Measurements from ENCODE around the gene MYOZ3.

MYOZ3 gene, protein sequence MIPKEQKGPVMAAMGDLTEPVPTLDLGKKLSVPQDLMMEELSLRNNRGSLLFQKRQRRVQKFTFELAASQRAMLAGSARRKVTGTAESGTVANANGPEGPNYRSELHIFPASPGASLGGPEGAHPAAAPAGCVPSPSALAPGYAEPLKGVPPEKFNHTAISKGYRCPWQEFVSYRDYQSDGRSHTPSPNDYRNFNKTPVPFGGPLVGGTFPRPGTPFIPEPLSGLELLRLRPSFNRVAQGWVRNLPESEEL

DNA sequence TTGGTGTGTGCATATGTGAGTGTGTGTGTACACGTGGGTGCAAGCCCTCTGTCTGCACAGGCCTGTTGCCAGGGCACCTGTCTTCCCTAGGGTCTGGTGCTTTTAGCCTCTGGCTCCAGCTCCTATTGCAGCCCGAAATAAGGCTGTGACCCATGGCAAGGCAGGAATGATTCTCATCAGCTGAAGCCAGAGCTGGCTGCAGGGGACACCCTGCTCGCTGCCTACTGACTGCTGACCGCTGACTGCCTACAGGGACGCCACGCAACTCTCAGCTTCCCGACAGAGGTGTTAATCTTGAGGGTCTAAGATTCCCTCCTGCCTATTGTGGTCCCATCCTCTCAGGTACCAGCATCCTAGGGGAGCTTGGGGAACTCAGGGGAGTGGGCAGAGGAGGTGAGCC lies at the start of gene MYOZ3:
MYOZ3 (plus strand) TSS at position 166 of the 400 bp plus-strand sequence. CDS start 1,691 bp downstream, outside the sequence.
- no peak for DNase-seq (ENCODE audit: low spot score)

DNA sequence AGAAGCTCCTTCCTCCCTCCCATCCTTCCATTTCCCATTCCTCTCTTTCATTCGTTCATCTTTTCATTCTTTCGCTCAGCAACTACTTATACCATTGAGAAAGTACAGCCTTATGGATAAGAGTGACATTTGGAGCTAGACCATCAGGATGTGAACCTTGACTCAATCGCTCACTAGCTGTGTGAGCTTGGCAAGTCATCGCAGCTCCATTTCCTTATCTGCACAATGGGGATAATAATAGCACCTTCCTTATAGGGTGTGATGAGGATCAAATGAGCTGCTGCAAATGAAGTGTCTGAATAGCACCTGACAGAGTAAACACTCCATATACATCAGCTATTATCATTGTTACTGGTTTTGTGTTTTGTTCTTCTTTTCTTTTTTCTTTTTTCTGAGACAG lies 48.6 kb upstream of the MYOZ3 start:
- DNase-seq (ENCODE audit: low spot score): no peak

DNA sequence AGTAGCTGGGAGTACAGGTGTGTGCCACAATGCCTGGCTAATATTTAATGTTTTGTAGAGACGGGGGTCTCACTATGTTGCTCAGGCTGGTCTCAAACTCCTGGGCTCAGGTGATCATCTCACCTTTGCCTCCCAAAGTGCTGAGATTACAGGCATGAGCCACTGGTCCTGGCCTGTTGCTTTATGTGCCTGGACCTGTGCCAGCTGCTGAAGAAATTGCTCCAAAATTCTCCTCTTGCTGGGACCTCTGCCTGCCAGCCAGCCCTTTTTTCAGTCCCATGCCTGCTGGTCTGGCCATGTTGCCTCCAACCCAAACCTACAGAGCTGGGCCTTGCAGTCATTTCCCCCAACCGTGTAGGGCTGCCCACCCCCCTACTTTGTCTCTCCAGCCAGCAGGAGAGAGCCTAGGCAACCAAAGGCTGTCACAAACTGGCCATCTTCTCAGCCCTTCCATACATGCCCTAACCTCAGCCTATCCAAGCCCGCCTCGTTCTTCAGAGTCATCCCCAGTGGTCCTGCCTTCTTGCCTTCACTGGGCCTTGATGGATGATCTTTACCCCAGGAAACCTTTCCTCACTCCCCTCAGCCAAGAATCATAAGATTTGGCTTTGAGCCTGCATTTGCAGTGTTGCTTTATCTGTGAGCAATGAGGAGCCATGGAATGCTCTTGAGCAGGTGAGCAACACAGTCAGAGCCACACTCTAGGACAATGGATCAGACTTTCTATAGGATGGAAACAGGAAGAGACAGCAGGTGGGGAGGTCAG lies 48.0 kb upstream of the MYOZ3 start:
- no peak for DNase-seq (ENCODE audit: low spot score)

DNA sequence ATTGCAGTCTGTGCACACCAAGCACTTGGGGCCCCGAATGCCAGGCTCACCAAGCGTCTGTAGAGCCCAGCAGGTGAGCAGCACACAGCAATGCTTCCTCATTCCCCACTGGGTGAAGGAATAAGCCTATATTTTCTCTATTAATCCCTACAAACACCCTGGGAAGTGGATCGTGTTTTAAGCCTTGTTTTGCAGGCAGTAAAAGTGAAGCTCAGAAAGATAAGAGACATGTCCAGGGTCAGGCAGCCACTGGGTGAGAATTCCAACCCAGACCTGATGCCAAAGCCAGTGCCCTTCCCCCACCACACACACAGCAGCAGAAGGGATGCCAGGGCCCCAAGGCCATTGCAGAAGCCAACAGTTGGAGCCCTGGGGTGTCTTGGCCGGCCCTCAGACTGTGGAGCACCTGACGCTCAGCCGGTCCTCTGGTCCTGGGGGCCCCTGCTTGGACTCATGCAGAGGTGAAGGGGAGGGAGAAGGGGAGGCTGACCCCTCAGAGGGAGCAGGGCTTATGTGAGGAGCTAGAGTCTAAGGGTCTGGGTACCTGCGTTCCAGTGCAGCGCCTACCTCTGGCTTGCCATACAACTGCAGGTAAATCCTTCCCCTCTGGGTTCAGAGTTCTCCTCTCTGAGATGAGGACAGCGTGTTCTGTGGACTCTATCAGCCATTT lies 46.9 kb upstream of the MYOZ3 start:
- no peak for DNase-seq (ENCODE audit: low spot score)

DNA sequence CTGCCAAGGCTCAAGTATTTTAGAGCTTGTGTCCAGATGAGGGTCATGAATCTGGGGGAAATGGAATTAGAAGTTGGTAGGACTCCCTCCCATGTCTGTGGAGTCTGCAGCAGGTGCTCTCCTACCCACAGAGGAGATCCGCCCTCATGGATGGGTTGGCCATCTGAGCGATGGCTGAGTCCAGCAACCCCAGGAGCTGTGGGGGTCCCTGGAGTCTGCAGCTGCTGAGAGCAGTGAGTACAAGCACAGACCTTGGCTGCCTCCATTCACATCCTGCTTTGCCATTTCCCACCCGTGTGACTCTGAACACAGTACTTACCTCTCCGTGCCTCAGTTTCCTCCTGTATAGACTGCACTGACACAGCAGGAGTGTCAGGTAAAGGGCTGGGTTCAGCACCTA lies 46.4 kb upstream of the MYOZ3 start:
- DNase-seq (ENCODE audit: low spot score): no peak

DNA sequence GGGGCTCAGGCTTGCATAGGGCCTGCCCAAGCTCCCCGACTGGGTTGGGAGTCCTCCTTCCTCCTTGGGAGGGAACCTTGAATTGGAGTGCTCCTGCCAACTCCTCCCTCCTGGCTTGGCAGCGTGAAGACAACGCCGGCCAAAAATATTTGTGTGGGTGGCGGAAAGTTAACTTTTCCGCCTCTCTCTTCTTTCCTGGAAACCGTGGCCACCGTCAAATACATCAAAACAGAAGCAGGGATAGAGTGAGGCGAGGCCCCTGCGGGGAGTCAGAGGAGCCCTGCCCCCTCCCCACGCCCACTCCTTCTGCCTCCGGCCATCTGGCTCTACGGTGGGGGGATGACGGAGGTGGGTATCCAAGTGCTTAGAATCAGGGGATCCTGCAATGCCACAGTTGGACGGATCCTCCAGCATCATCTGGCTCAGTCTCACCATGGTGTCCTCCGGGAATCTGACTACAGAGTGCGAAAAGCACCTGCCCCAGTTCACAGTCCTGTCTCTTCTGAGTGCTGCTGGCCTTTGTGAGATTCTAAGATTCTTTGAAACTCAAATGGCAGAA lies 45.8 kb upstream of the MYOZ3 start:
- DNase-seq (ENCODE audit: low spot score): peak; percentile 86

DNA sequence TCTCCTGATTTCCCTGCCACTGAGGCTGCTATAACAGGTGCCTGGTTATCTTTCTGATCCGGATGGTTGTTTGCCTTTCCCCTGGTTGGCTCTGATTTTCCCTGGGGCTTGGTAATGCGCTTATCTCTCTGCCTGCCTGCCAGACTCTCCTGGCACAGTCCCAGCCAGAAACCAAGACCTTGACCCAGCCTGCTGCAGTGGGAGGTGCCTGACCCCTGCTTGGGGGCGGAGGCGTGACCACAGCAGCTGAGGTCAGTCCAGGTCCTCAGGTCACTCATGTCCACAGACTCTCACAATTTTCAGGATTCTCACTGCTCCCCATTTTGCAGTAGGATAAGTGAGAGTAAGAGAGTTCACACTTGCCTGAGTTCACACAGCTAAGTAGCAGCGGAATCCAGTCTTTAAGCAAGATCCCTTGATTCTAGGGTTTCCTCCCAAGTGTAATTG lies 45.0 kb upstream of the MYOZ3 start:
- no peak for DNase-seq (ENCODE audit: low spot score)

DNA sequence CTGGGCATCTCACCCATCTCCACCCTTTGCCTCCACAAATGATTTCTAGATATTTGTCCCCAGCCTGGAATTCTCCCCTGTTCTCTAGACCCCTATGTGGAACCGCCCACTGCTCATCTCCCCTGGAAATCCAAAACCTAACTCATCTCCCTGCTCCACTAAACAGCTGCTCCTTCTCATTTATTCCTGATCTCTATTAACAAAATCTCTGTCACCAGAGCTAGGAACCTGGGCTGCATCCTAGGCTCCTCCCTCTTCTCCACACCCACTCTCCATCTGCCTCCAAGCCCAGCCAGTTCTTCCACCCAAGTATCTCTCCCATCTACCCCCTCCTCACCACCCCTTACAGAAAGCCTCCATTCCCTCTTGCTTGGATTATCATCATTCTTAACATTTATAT lies 44.5 kb upstream of the MYOZ3 start:
- DNase-seq (ENCODE audit: low spot score): no peak

DNA sequence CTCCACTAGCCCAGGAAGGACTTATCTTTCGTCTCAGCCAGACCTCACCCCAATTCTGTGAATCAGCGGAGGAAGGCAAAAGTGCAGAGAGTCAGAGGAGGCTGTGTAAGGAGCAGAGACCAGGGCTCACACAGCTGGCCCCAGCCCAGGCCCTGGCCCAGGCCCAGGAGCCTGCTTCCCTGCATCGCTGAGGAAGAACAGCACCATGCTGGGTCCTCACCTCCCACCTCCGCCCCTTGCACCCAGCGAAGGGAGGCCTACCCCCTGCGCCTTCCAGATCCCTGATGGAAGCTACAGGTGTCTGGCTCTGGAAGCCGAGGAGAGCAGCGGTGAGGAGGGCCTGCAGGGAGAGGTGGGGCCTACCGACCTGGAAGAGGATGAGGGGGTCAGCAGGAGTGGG lies 42.9 kb upstream of the MYOZ3 start:
- DNase-seq (ENCODE audit: low spot score): no peak

DNA sequence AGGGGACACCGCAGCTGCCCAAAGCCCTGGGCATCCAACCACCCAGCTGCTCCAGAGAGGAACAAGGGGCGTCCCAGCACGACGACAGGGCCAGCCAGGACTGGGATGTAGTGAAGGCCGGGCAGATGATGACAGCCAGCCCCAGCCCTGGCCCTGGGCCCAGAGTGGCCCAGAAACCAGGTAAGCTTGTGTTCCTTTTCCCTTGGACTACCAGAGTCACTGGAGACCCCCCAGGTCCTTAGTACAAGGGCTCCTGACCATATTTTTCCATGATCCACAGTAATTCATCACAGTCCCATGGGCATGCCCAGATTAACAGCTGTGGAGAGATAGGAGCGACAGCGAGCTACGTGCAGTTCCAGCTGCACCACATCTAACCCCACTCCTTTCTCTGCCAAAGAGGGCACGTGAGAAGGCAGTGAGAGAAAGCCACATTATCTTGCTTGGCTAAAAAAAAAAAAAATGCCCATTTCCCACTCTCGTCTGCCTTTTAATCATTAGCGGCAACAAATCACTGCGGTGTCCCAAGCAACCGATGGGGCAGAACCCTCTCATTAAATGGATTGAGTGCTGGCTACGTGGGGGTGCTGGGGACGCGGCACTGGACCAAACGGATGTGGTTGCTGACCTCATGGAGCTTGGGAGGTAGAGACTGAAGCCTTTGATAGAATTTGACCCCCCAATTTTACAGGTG lies 42.3 kb upstream of the MYOZ3 start:
- no peak for DNase-seq (ENCODE audit: low spot score)

DNA sequence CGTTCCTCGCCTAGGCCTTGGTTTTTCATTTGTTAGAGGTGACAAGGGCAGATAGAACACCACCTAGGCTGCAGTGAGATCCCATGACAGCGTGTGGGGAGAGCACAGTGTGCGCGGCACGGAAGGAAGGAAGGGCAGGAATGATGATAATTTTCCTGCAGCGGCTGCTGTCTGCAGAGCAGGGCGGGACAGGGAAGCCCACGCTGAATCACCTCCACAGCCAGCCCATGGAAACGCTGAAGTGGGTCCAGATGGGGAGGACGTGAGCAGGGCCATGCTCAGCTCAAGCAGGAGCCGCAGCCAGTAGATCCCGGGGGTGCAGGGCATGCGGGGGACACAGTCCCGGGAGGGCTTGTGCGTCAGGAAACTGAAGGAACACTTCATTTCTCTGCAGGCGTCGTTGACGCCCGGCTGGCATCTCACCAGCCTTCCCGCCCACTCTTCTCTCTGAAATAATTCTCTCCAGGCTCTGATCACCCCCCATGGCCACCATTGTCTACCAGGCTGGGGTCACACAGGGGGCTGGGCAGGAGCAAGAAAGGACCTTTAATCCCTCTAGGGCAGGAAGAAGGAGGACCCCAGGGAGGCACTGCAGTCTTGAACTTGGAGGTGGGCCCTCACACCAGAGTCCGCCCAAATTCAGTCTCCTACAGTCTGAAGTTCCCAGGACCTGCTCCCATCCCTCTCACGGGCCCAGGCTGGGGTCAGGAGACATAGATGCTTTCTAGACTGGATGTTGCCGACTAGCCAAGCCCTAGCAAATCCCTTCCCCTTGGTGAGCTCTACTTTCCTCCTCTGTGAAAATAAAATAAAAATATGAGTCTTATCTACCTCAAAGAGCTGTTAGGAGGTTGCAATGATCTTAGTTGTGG lies 41.5 kb upstream of the MYOZ3 start:
- DNase-seq (ENCODE audit: low spot score): peak; percentile 83

DNA sequence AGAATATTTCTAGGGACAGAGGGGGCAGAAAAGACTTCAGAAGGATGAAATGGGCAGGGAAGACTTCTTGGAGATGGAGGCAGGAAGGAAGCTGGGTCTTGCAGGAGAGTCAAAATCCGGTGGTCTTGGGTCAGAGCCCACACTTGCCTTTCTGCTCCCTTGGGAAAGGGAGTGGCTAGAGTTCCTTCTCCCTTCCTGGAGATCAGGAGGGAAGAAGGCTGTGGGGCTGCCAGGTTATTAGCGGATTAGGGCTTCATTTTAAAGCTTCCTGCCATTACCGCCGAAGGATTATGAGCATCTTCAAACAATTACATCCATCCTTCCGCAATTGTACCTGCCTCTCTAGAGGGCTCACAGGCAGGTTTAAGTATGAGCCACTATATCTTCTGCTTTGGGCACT lies 39.8 kb upstream of the MYOZ3 start:
- DNase-seq (ENCODE audit: low spot score): no peak

DNA sequence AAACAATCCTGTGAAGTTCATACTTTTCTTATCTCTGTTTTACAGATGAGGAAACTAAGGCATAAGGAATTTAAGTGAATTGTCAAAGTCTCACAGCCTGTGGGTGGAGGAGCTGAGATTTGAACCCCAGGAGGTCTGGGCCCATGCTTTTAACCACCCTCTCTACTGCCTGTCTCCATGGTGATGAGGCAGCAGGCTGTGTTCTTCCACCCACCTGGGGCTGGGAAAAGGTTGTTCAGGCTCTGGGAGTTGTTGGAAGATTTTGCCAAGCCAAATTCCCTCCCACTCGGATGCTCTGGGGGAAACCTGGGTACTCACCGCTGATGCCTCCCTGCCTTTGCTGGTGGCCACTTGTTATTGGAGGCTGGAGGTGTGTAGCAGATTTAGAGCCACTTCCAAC lies 38.9 kb upstream of the MYOZ3 start:
- DNase-seq (ENCODE audit: low spot score): no peak

DNA sequence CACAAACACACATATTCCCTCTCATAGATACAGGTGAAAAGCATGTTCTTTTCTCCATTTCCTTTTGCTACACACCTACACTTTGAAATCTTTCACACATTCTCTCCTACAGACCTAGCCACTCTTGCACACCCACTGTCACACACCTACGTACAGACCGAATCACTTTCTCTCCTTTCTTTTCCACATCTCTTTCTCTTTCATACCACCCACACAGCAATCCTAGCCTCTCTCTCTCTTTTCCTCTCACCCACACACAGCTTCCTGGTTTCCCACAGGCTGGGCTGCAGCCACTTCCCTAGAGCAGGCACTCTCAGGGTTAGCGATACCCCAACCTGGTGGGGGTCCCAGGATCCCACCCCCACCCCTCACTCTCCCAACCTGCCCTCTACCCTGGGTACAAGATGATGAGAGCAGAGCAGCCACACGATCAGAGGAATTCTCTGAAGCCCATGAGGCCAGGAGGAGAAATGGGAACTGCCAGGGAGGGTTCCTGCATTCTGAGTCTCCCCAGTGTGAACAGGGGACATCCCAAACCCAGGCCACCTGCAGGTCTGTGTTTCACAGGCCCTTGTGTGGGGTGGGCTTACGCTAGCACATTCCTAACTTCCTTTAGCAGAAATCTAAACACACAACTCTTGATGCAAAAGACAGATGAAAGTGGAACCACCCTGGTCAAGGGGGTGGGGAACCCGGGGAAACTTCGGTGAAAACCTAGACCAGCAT lies 37.7 kb upstream of the MYOZ3 start:
- no peak for DNase-seq (ENCODE audit: low spot score)

DNA sequence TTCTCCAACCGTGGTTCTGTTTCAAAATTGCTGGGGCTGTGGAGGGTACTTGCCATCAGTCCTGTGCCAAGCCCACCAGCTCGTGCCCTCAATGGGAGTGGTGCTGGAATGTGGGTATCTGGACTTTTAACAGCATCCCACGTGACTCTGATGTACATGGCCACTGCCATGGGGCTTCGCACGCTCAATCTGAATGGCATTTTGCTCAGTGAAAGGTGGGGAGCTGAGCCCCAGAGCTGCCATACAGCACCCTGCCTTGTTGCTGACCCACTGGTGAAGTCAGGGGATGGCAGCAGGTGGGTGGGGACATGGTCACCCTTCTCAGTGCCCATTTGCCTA lies 37.2 kb upstream of the MYOZ3 start:
- DNase-seq (ENCODE audit: low spot score): no peak

DNA sequence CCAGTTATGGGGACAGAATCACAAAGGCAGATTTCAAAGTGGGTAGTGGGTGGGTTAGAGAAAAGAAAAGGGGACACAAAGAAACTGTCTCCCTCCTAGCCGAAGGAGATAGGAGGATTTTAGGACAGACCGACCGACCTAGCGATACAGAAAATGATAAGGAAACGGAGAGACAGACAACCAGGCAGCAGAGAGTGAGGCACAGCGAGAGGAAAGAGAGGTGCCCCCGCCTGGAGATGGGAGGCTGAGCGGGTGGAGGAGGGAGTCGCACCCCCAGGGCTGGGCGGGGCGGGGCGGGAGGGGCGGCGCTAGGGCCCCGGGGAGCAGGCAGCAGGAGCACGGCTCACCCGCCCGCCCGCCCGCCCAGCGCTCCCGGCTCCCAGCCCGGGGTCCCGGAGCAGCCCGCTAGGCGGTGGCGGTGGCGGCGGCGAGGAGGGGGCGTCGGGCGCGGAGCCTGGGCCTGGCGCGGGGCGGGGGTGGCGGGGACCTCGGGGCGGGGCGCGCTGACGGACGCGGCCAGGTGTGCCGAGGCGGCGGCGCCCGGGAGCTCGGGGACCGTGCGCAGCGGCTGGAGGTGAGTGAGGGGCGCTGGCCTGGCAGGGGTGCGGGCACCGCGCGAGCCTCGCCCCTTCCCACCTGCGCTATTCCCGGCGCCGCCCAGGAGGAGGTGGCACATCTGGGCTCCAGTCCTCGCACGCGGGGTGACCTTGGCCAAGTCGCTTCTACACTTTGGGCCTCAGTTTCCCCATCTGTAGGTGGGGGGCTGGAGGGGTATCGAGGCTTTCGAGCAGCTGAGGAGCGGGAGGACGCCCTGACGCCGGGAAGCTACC lies 36.5 kb upstream of the MYOZ3 start:
- peak; percentile 90 for DNase-seq (ENCODE audit: low spot score)

DNA sequence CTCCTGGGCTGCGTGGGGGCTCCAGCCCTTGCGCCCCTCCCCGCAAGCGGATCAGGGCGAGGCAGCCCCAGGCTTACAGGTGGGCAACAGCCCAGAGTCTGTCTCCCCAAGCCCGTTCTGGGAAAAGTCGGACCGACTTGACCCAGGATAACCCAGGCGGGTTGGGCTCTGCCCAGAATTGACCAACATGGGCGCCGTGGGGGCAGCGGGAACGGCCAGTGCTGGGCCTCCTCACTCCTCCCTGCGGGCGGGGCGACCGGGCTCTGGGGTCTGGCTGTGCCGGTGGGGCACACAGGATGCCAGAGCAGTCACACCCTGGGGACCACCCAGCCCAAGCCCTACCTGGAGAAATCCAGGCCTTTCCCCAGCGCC lies 35.9 kb upstream of the MYOZ3 start:
- no peak for DNase-seq (ENCODE audit: low spot score)

DNA sequence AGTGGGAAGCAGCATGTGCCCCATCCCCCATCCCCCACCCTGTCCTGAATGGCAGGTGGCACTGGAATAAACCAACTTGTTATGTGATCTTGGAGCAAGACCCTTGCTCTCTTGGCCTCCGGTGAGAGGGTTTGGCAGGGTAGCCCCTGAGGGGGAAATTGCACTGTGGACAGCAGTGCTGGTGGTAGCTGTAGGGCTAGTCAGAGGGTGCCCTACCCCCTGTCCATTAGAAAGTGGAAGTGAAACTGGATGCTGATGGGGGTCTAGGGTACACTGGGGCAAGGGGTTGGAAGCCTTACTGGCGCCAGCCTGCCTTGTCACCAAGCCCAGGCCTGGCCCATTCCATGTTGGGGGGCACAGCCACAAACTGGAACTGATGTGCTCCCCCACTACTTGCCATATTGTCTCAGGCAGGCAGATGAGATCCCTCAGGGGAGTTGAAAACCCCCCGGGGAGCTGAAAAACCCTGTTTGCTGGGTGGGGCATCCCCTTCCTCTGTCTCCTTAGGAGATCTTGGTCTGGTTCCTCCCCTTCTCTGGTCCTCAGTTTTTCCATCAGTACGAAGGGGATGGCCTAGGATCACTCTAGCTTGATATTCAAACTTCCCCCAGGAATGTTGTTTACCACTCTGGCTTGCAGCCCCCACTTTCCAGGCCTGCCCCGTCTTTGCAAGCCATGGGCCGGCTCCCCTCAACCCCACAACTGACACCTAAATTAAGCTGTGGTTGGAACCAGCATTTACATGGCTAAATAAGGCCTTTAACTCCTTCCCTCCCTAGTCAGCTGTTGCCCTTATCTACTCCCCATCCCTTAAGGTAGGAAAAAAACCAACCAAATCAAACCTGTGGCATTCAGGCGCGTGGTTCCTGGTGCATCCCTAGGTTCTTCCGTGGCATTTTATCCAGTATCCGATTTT lies 35.0 kb upstream of the MYOZ3 start:
- DNase-seq (ENCODE audit: low spot score): no peak

DNA sequence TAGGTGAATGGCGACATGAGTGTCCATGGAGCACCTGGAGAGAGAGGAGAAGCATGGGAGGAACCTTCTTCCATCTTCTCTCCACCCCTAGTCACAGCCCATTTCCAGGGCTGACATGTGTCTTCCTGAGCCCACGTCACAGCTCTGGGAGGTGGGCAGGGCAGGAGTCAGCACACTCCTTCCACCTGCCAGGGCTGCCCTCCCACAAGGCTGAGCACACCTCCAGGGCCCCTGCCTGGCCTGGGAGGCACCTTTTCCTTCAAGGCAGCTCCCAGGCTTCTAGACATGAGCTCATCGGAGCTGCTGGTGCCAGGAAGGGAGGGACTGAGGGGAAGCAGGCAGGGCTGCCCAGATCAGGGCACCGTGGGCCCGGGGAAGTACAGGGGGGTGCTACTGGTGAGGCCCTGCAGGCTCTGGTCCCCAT lies 34.2 kb upstream of the MYOZ3 start:
- DNase-seq (ENCODE audit: low spot score): peak; percentile 44
